ENCODE results near the gene RPL37A.

DNA sequence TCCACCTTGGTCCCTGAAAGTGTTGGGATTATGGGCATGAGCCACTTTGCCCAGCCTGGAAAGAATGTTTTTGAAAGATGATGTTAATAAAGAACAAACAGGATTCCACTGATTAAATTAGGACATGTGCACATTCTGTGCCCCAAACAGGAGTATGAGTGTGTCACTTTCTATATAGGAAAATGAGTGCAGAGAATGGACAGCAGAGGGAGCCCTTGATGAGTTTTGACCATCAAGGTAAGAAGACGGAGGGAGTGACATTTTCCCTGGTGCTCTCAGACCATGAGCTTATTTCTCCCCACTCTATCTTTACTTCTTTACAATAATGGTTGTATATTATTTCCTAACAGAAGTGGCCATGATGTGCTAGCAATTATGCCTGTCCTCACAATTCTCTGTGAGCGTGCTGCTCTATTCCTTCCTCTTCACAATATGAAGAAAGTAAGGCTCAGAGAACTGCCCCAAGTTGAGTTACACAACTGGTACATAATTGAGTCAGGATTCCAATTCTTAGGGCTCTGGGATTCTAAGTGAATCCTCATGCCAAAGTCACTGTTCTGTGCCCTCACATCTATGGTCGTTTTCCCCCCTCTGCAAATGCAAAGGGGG is 20.6 kb downstream of the RPL37A start:
- TF ChIP-seq, protein P1, sequence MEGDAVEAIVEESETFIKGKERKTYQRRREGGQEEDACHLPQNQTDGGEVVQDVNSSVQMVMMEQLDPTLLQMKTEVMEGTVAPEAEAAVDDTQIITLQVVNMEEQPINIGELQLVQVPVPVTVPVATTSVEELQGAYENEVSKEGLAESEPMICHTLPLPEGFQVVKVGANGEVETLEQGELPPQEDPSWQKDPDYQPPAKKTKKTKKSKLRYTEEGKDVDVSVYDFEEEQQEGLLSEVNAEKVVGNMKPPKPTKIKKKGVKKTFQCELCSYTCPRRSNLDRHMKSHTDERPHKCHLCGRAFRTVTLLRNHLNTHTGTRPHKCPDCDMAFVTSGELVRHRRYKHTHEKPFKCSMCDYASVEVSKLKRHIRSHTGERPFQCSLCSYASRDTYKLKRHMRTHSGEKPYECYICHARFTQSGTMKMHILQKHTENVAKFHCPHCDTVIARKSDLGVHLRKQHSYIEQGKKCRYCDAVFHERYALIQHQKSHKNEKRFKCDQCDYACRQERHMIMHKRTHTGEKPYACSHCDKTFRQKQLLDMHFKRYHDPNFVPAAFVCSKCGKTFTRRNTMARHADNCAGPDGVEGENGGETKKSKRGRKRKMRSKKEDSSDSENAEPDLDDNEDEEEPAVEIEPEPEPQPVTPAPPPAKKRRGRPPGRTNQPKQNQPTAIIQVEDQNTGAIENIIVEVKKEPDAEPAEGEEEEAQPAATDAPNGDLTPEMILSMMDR (IDR thresholded peaks at IDR 0.05 in 8 of 11, conservative IDR thresholded peaks at IDR 0.05 in 3 of 11) = peak; percentile 48 to 86 (median 73)
- no peak for TF ChIP-seq POLR2AphosphoS5 (IDR thresholded peaks at IDR 0.05)

Measured in spleen (tissue), 7 donors.